PC-9 (cell line): Measurements from ENCODE around the gene CXorf49. TPM values are rescaled to one million over a fixed set of nuclear protein-coding genes. Genes with fewer than 3 reads are reported as not detected.

Source experiments
- BruUV-seq: library from RNA; stranded (reverse); fragments of 400-500 nt; replicated peaks from 2 replicates; lab custom pipeline; 2021; lab: Mats Ljungman, UMichigan
- CTCF ChIA-PET: fragments of 300-600 bp; sonication (Branson Sonifier 250); formaldehyde crosslinking; loops from one replicate; lab custom pipeline; 2022; ENCODE audit warnings: antibody characterized with exemption; lab: Charles Lee
- POLR2A ChIA-PET: fragments of 300-600 bp; sonication (Branson Sonifier 250); formaldehyde crosslinking; loops from one replicate; lab custom pipeline; 2022; ENCODE audit warnings: antibody characterized with exemption; ENCODE audit not compliant: unreplicated experiment; lab: Charles Lee
- DNase-seq, 2 experiments: peaks; one replicate each; pipeline versions ENCODE4 v3.0.0 to v3.0.0-alpha.2; 2015 to 2022; ENCODE audit warnings: mixed read lengths in 1 of 2
- H2AFZ ChIP-seq: fragments of 200-600 bp; sonication (generic); 2 replicates; pipeline ENCODE4 v1.8.1; 2017; ENCODE audit warnings: antibody characterized with exemption
- H3F3A ChIP-seq: fragments of 200-600 bp; sonication (generic); 2 replicates; pipeline ENCODE4 v1.8.1; 2017; ENCODE audit warnings: antibody characterized with exemption, mild to moderate bottlenecking, low read depth; ENCODE audit not compliant: insufficient read depth
- H3K27ac ChIP-seq: fragments of 200-600 bp; sonication (generic); 2 replicates; pipeline ENCODE4 v1.6.1; 2016; ENCODE audit warnings: mixed run types
- H3K27me3 ChIP-seq: fragments of 200-600 bp; sonication (generic); 2 replicates; pipeline ENCODE4 v1.6.1; 2016; ENCODE audit warnings: low read depth, mixed run types; ENCODE audit not compliant: insufficient read depth
- H3K36me3 ChIP-seq: fragments of 200-600 bp; sonication (generic); 2 replicates; pipeline ENCODE4 v1.6.1; 2016; ENCODE audit warnings: low read depth, mixed run types
- H3K4me1 ChIP-seq: fragments of 200-600 bp; sonication (generic); replicated peaks from 2 replicates; pipeline ENCODE4 v1.6.1; 2016; ENCODE audit warnings: mixed run types; ENCODE audit not compliant: insufficient read depth
- H3K4me2 ChIP-seq: fragments of 200-600 bp; sonication (generic); 2 replicates; pipeline ENCODE4 v1.6.1; 2017; ENCODE audit warnings: mixed run types
- H3K4me3 ChIP-seq: fragments of 200-600 bp; sonication (generic); 2 replicates; pipeline ENCODE4 v1.6.1; 2016; ENCODE audit warnings: mixed run types
- H3K79me2 ChIP-seq: fragments of 200-600 bp; sonication (generic); 2 replicates; pipeline ENCODE4 v1.6.1; 2017; ENCODE audit warnings: low read depth, mixed run types
- H3K9me2 ChIP-seq: fragments of 200-600 bp; sonication (generic); 2 replicates; pipeline ENCODE4 v1.8.1; 2017; ENCODE audit warnings: mild to moderate bottlenecking; ENCODE audit not compliant: insufficient read depth
- H3K9me3 ChIP-seq: fragments of 200-600 bp; sonication (generic); 2 replicates; pipeline ENCODE4 v1.8.1; 2016; ENCODE audit warnings: low read depth; ENCODE audit not compliant: insufficient read depth
- H4K20me1 ChIP-seq: fragments of 200-600 bp; sonication (generic); 2 replicates; pipeline ENCODE4 v1.8.1; 2017; ENCODE audit not compliant: insufficient read depth
- EZH2 ChIP-seq: fragments of 200-600 bp; sonication (generic); IDR thresholded peaks from 2 replicates; pipeline ENCODE4 v1.8.0; 2017; ENCODE audit warnings: antibody characterized with exemption, low read depth
- intact Hi-C: fragments of 100-400 bp; cut with micrococcal nuclease; formaldehyde crosslinking; loops from one replicate; pipeline ENCODE4 v1.10.0; 2022; ENCODE audit not compliant: unreplicated experiment
- total RNA-seq: library from RNA; stranded (reverse); gene quantifications from 2 replicates; pipeline ENCODE4 v1.2.3, GENCODE V29; 2021
- TF ChIP-seq, protein P1 (sequence below): fragments of 200-600 bp; sonication (generic); conservative IDR thresholded peaks from 2 replicates; pipeline ENCODE4 v1.6.1; 2017; ENCODE audit warnings: mixed run types, antibody characterized with exemption, mild to moderate bottlenecking, moderate library complexity

CXorf49 gene
- total RNA-seq, 1 experiment from 2014 or later: not detected

DNA sequence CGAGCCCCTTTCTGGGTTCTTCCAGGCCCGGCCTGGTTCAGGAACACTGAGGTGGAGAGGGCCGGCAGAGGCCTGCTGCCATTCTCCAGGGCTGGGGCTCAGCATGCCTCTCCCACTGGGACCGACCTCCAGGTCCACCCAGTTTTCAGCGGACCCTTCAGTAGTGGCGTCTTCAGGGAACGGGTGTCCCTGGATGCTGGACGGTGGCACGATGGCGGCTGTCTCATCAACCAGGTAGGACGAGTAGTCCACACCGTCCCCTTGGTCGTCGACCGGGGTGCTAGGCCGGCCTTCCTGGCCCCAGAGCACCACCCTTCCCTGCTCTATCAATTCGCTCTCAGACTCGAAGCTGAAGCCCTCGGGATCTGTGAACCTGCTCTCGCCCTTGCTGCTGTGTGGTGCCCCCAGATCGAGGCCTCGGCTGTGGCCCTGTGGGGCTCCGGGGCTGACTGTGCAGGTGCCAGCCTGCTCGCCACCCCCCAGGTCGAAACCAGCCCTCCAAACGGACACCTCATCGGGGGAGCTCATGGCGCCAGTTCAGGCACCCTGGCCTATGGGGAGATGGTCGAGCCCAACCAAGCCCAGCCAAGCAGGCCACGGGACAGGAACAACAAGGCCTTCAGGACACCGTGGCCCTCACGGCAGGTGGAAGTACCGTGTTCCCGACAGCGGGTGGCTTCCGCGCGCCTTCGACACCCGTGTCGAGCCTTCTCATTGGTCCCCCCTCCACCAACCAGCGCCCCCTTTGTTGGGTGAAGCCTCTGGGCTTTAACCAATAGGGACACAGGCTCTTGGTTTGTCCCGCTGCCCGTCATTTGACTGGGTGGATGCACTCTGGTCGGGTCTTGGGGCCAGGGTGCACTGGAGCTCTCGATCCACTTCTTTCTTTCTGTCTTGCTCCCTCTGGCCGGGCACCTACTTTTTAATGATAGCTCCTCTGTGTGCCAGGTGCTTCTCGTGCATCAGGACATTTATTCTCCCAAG, 51.6 kb downstream of the CXorf49 start:
- H3K4me1 ChIP-seq: no peaks in the 10 kb centered on the region
- H2AFZ ChIP-seq: no peak overlapping the region
- H3K4me2 ChIP-seq: no peak overlapping the region
- H4K20me1 ChIP-seq: no peaks in the 10 kb centered on the region
- no peak for TF ChIP-seq EZH2
- TF ChIP-seq, protein P1, sequence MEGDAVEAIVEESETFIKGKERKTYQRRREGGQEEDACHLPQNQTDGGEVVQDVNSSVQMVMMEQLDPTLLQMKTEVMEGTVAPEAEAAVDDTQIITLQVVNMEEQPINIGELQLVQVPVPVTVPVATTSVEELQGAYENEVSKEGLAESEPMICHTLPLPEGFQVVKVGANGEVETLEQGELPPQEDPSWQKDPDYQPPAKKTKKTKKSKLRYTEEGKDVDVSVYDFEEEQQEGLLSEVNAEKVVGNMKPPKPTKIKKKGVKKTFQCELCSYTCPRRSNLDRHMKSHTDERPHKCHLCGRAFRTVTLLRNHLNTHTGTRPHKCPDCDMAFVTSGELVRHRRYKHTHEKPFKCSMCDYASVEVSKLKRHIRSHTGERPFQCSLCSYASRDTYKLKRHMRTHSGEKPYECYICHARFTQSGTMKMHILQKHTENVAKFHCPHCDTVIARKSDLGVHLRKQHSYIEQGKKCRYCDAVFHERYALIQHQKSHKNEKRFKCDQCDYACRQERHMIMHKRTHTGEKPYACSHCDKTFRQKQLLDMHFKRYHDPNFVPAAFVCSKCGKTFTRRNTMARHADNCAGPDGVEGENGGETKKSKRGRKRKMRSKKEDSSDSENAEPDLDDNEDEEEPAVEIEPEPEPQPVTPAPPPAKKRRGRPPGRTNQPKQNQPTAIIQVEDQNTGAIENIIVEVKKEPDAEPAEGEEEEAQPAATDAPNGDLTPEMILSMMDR: no peak
- H3K27ac ChIP-seq: no peak overlapping the region
- no peaks in the 10 kb centered on the region for H3K36me3 ChIP-seq
- H3K9me2 ChIP-seq: no peaks in the 10 kb centered on the region
- H3K9me3 ChIP-seq: no peaks in the 10 kb centered on the region
- intact Hi-C loops: no loop called here
- POLR2A ChIA-PET: no interaction called here
- no peak overlapping the region for H3K4me3 ChIP-seq
- BruUV-seq: no TSS peak
- peaks cover 14% of the 10 kb centered on the region for H3K27me3 ChIP-seq
- H3F3A ChIP-seq: no peaks in the 10 kb centered on the region
- no peaks in the 10 kb centered on the region for H3K79me2 ChIP-seq
- DNase-seq: no peak
- CTCF ChIA-PET: no interaction called here

DNA sequence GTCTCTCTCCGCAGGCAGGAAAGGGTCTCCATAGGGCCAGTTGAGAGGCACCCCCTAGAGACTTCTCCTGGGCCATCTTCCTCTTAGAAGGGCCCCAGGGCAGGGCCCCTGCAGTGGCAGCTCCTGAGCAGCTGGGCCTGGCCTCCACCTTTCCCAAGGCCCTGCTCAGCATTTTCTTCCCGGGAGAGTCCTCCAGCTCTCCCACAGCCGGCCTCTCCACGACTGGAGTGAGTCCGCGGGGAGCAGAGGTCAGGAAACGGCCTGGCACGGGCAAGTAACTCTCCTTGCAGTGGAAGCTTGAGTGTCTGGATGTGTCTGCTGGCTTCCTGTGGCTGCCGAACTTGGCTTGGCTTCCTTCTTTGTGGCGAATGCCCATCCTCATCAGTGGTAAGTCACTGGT, 52.3 kb downstream of the CXorf49 start:
- H3K4me2 ChIP-seq: no peak overlapping the region
- intact Hi-C loops: no loop called here
- BruUV-seq: no TSS peak
- no peaks in the 10 kb centered on the region for H3F3A ChIP-seq
- H3K36me3 ChIP-seq: no peaks in the 10 kb centered on the region
- H3K9me2 ChIP-seq: no peaks in the 10 kb centered on the region
- POLR2A ChIA-PET: no interaction called here
- H3K4me1 ChIP-seq: no peaks in the 10 kb centered on the region
- no peaks in the 10 kb centered on the region for H3K9me3 ChIP-seq
- H3K27me3 ChIP-seq: peaks cover 6% of the 10 kb centered on the region
- H3K27ac ChIP-seq: no peak overlapping the region
- no peak overlapping the region for H2AFZ ChIP-seq
- H3K4me3 ChIP-seq: no peak overlapping the region
- no peaks in the 10 kb centered on the region for H4K20me1 ChIP-seq
- CTCF ChIA-PET: no interaction called here
- TF ChIP-seq EZH2: no peak
- TF ChIP-seq, protein P1: no peak
- DNase-seq: no peak
- H3K79me2 ChIP-seq: no peaks in the 10 kb centered on the region

DNA sequence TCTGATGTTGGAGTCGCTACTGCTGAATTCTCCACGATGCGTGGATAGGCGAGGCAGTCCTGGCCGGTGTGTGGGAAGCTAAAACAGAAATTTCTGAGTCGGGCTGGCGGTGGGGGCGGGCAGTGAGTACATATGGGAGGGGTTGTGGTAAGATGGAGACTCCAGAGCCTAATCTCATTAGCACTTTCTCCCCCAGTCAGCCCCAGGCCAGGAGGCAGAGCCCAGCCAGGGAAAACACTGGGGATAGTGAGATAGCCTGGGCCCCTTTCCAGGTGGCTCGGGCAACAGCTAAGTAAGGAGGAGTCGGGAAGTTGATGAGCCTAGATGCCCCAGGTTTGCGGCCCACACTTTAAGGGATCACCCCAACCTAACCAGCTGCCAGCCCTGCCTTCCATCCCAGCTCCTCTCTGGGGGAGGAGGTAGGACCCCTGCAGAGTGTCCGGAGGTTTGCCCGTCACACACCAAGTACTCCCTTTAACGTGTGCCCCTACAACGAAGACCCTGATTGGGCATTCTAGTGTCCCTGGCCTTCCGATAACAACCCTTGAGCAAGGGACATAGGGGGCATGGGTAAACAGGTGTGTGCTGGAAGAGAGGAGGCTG, 53.1 kb downstream of the CXorf49 start:
- no peaks in the 10 kb centered on the region for H3F3A ChIP-seq
- TF ChIP-seq, protein P1: no peak
- no peak for TF ChIP-seq EZH2
- H3K79me2 ChIP-seq: no peaks in the 10 kb centered on the region
- H3K27ac ChIP-seq: no peak overlapping the region
- no peaks in the 10 kb centered on the region for H3K9me2 ChIP-seq
- no peak overlapping the region for H2AFZ ChIP-seq
- H3K36me3 ChIP-seq: no peaks in the 10 kb centered on the region
- no peak for DNase-seq
- intact Hi-C loops: no loop called here
- no peaks in the 10 kb centered on the region for H3K9me3 ChIP-seq
- no peak overlapping the region for H3K4me2 ChIP-seq
- no TSS peak for BruUV-seq
- ChIA-PET CTCF (no interaction called here), POLR2A (interaction anchor here (0.6 kb wide), 1 partner anchor 371 kb away, joined by 3 read pairs; no protein-coding TSS in a partner anchor)
- no peaks in the 10 kb centered on the region for H4K20me1 ChIP-seq
- peaks cover 1% of the 10 kb centered on the region; the same call in 1 of the 2 replicates for H3K27me3 ChIP-seq
- H3K4me3 ChIP-seq: no peak overlapping the region
- H3K4me1 ChIP-seq: no peaks in the 10 kb centered on the region

Other genes with a start within 250 kb of the CXorf49 start
- 123 and 159 TPM in 2 replicates for gene OGT, start 185.2 kb downstream of the CXorf49 start, total RNA-seq
- gene GCNA, start 139.8 kb downstream of the CXorf49 start, total RNA-seq: 0.48 and 1.4 TPM in 2 replicates
- not detected in 2 replicates for gene CXCR3, start 99.8 kb downstream of the CXorf49 start, total RNA-seq
- gene CXorf49B, start 45.1 kb upstream of the CXorf49 start, total RNA-seq: not detected in 2 replicates
- not detected in 2 replicates for gene NHSL2, start 192.6 kb upstream of the CXorf49 start, total RNA-seq